HUES48 (cell line): ENCODE data around the gene CDRT15.
"Not testable (repeated sequence)": the region's sequence is repeated elsewhere in the genome, so short reads cannot be mapped to it uniquely, and the experiment has no call there.

Source experiments
- H3K27ac ChIP-seq: one replicate; pipeline ENCODE4 v1.7.0; 2013; ENCODE audit warnings: low read depth, low read length, inconsistent platforms
- H3K27me3 ChIP-seq: 2 replicates; pipeline ENCODE4 v1.6.1; 2013; ENCODE audit warnings: mild to moderate bottlenecking, low read length; ENCODE audit not compliant: control insufficient read depth, insufficient read depth
- H3K36me3 ChIP-seq: 2 replicates; pipeline ENCODE4 v1.6.1; 2013; ENCODE audit warnings: low read length; ENCODE audit not compliant: control insufficient read depth, insufficient read depth
- H3K4me1 ChIP-seq: 2 replicates; pipeline ENCODE4 v1.6.1; 2013; ENCODE audit warnings: mild to moderate bottlenecking, low read length; ENCODE audit not compliant: control insufficient read depth, insufficient read depth
- H3K4me3 ChIP-seq: 2 replicates; pipeline ENCODE4 v1.5.1; 2013; ENCODE audit warnings: mild to moderate bottlenecking, low read depth, low read length
- H3K9ac ChIP-seq: 2 replicates; pipeline ENCODE4 v1.6.1; 2013; ENCODE audit warnings: mild to moderate bottlenecking, low read depth, low read length, moderate library complexity
- H3K9me3 ChIP-seq: 2 replicates; pipeline ENCODE4 v1.6.1; 2013; ENCODE audit warnings: low read length; ENCODE audit not compliant: control insufficient read depth, insufficient read depth

The CDRT15 gene

GRCh38 chr17:14190774-14191173 is 45.9 kb downstream of the CDRT15 start:
- H3K4me1 ChIP-seq, H3K27ac ChIP-seq, H3K9me3 ChIP-seq, H3K4me3 ChIP-seq, H3K36me3 ChIP-seq, H3K27me3 ChIP-seq, H3K9ac ChIP-seq: not testable (repeated sequence)

- not testable (repeated sequence) for H3K9me3 ChIP-seq, H3K9ac ChIP-seq, H3K27me3 ChIP-seq, H3K36me3 ChIP-seq, H3K27ac ChIP-seq, H3K4me3 ChIP-seq, H3K4me1 ChIP-seq
These were observed 50.2 kb downstream of the CDRT15 start for GRCh38 chr17:14186443-14186842.
